WTC11 (cell line): ENCODE data around the gene CTXN1. TPM values are rescaled to one million over a fixed set of nuclear protein-coding genes. Genes with fewer than 3 reads are reported as not detected.

ENCODE experiments used
- ATAC-seq: fragments of 200-7000 bp; cut with Tn5 transposase; 2 replicates; pipeline ENCODE4 v1.10.0; 2021; ENCODE audit warnings: mild to moderate bottlenecking, moderate library complexity
- CTCF ChIA-PET: fragments of 300-600 bp; sonication (Branson Sonifier 250); formaldehyde crosslinking; loops from one replicate; lab custom pipeline; 2021; ENCODE audit warnings: antibody characterized with exemption; lab: Charles Lee
- POLR2A ChIA-PET: fragments of 350-600 bp; sonication (Branson Sonifier 250); formaldehyde crosslinking; loops from one replicate; lab custom pipeline; 2021; ENCODE audit warnings: antibody characterized with exemption; lab: Charles Lee
- DNase-seq: peaks from one replicate; pipeline ENCODE4 v3.0.0; 2021; ENCODE audit warnings: low spot score
- H3K27ac Mint-ChIP-seq: 2 replicates; pipeline ENCODE4 v1.8.0; 2021; ENCODE audit warnings: mixed read lengths
- H3K27me3 Mint-ChIP-seq: 2 replicates; pipeline ENCODE4 v1.8.0; 2021; ENCODE audit warnings: low read depth, mild to moderate bottlenecking, moderate library complexity, mixed read lengths
- H3K36me3 Mint-ChIP-seq: 2 replicates; pipeline ENCODE4 v1.8.0; 2021; ENCODE audit warnings: mixed read lengths
- H3K4me1 Mint-ChIP-seq: 2 replicates; pipeline ENCODE4 v1.8.0; 2022; ENCODE audit warnings: mixed read lengths
- H3K4me3 Mint-ChIP-seq: 2 replicates; pipeline ENCODE4 v1.8.0; 2021; ENCODE audit warnings: mild to moderate bottlenecking, moderate library complexity, mixed read lengths
- H3K9me3 Mint-ChIP-seq: 2 replicates; pipeline ENCODE4 v1.8.0; 2021; ENCODE audit warnings: mixed read lengths
- ATF1 ChIP-seq: sonication (generic); formaldehyde crosslinking; IDR thresholded peaks from 2 replicates; pipeline ENCODE4 v1.8.1; 2023; ENCODE audit warnings: mild to moderate bottlenecking, moderate library complexity, missing genetic modification reagents
- ESRRA ChIP-seq: sonication (generic); formaldehyde crosslinking; IDR thresholded peaks from 2 replicates; pipeline ENCODE4 v1.8.1; 2022; ENCODE audit warnings: mild to moderate bottlenecking, missing genetic modification reagents, borderline replicate concordance
- FOXJ3 ChIP-seq: sonication (generic); formaldehyde crosslinking; IDR thresholded peaks from 2 replicates; pipeline ENCODE4 v1.9.0; 2021; ENCODE audit warnings: missing genetic modification reagents, mild to moderate bottlenecking, borderline replicate concordance
- HMGA2 ChIP-seq: fragments of 250-450 bp; sonication (Bioruptor Pico); IDR thresholded peaks from 2 replicates; pipeline ENCODE4 v1.4.0; 2021; ENCODE audit warnings: mild to moderate bottlenecking, moderate library complexity
- JUN ChIP-seq: sonication (generic); formaldehyde crosslinking; IDR thresholded peaks from 2 replicates; pipeline ENCODE4 v1.8.0; 2023; ENCODE audit warnings: mild to moderate bottlenecking, missing genetic modification reagents
- MXD4 ChIP-seq: fragments of 250-450 bp; sonication (Bioruptor Pico); IDR thresholded peaks from 2 replicates; pipeline ENCODE4 v1.8.0; 2021; ENCODE audit warnings: mild to moderate bottlenecking, moderate library complexity, borderline replicate concordance
- MYBL2 ChIP-seq: sonication (generic); formaldehyde crosslinking; IDR thresholded peaks from 2 replicates; pipeline ENCODE4 v1.8.1; 2023; ENCODE audit warnings: mild to moderate bottlenecking, moderate library complexity, missing genetic modification reagents
- NFATC4 ChIP-seq: fragments of 250-450 bp; sonication (Bioruptor Pico); IDR thresholded peaks from 2 replicates; pipeline ENCODE4 v1.9.0; 2021; ENCODE audit warnings: mild to moderate bottlenecking
- OVOL2 ChIP-seq: fragments of 250-450 bp; sonication (Bioruptor Pico); IDR thresholded peaks from 2 replicates; pipeline ENCODE4 v1.9.0; 2021; ENCODE audit warnings: mild to moderate bottlenecking, borderline replicate concordance
- PRRX2 ChIP-seq: fragments of 250-450 bp; sonication (Bioruptor Pico); IDR thresholded peaks from 2 replicates; pipeline ENCODE4 v1.8.0; 2021; ENCODE audit warnings: mild to moderate bottlenecking
- RELA ChIP-seq: sonication (generic); formaldehyde crosslinking; IDR thresholded peaks from 2 replicates; pipeline ENCODE4 v1.8.1; 2022; ENCODE audit warnings: missing genetic modification reagents, mild to moderate bottlenecking, borderline replicate concordance
- SMAD3 ChIP-seq: sonication (generic); formaldehyde crosslinking; IDR thresholded peaks from 2 replicates; pipeline ENCODE4 v1.8.0; 2022; ENCODE audit warnings: missing genetic modification reagents, mild to moderate bottlenecking, borderline replicate concordance
- SOX15 ChIP-seq: fragments of 250-450 bp; sonication (Bioruptor Pico); IDR thresholded peaks from 2 replicates; pipeline ENCODE4 v1.9.0; 2021; ENCODE audit warnings: mild to moderate bottlenecking
- TCF7 ChIP-seq: sonication (generic); formaldehyde crosslinking; IDR thresholded peaks from 2 replicates; pipeline ENCODE4 v1.8.0; 2022; ENCODE audit warnings: mild to moderate bottlenecking, low read depth, missing genetic modification reagents, moderate library complexity
- ZNF263 ChIP-seq: sonication (generic); formaldehyde crosslinking; IDR thresholded peaks from 2 replicates; pipeline ENCODE4 v1.8.1; 2022; ENCODE audit warnings: low read depth, mild to moderate bottlenecking, moderate library complexity, missing genetic modification reagents
- ZNF317 ChIP-seq: sonication (generic); formaldehyde crosslinking; IDR thresholded peaks from 2 replicates; pipeline ENCODE4 v1.8.1; 2023; ENCODE audit warnings: low read depth, mild to moderate bottlenecking, moderate library complexity, missing genetic modification reagents, borderline replicate concordance
- total RNA-seq: library from RNA; stranded (reverse); gene quantifications from 3 replicates; pipeline ENCODE4 v1.2.3, GENCODE V29; 2021
- TF ChIP-seq, protein P1 (sequence below): sonication (generic); formaldehyde crosslinking; IDR thresholded peaks from 2 replicates; pipeline ENCODE4 v1.8.1; 2023; ENCODE audit warnings: mild to moderate bottlenecking, missing genetic modification reagents, borderline replicate concordance
- TF ChIP-seq, protein P2 (sequence below): sonication (generic); formaldehyde crosslinking; IDR thresholded peaks from 2 replicates; pipeline ENCODE4 v1.8.1; 2022; ENCODE audit warnings: low read depth, missing genetic modification reagents, borderline replicate concordance
- TF ChIP-seq, protein P3 (sequence below): sonication (generic); formaldehyde crosslinking; IDR thresholded peaks from 2 replicates; pipeline ENCODE4 v1.8.1; 2022; ENCODE audit warnings: mild to moderate bottlenecking, moderate library complexity, missing genetic modification reagents
- TF ChIP-seq, protein P4 (sequence below): sonication (generic); formaldehyde crosslinking; IDR thresholded peaks from 2 replicates; pipeline ENCODE4 v1.8.0; 2022; ENCODE audit warnings: missing genetic modification reagents
- TF ChIP-seq, protein P5 (sequence below): fragments of 250-450 bp; sonication (Bioruptor Pico); IDR thresholded peaks from 2 replicates; pipeline ENCODE4 v1.8.0; 2021; ENCODE audit warnings: mild to moderate bottlenecking
- TF ChIP-seq, protein P6 (sequence below): fragments of 250-450 bp; sonication (Bioruptor Pico); IDR thresholded peaks from 2 replicates; pipeline ENCODE4 v2.1.2; 2022; ENCODE audit warnings: mild to moderate bottlenecking, moderate library complexity

The CTXN1 gene
- total RNA-seq, 1 experiment from 2014 or later, result 48.2 TPM

DNA sequence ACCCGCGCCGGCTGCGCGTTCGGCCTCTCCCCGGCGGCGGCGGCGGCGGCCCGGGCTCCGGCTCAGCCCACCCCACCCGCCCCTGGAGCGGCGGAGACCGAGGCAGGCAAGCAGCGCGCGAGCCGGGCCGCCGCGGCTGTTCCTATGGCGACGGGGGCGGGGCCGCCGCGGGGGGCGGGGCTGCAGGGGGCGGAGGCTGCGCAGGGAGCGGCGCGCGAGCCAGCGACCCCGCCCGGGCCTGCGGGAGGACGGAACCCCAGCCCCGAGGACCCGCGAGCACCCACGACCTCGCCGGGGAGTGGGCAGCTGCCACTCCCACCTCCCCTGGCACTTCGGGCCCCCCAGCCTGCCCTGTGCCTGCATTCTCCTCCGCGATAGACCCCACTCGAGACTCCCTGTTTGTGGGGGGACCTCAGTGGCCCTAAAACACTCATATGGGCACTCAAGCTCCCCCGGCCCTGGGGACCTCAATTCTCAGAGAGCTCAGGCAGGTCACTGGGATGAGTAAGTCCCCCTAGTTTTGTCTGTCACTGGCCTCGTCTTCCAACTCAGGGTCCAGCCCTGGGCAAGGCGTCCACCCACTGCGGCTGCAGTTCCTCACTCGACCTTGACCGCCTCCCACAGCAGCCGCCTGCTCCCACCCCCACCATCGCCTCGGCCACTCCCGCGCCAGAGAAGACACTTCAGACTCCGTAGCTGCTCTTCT, at the start of gene CTXN1 (continued):
- TF ChIP-seq, protein P1, sequence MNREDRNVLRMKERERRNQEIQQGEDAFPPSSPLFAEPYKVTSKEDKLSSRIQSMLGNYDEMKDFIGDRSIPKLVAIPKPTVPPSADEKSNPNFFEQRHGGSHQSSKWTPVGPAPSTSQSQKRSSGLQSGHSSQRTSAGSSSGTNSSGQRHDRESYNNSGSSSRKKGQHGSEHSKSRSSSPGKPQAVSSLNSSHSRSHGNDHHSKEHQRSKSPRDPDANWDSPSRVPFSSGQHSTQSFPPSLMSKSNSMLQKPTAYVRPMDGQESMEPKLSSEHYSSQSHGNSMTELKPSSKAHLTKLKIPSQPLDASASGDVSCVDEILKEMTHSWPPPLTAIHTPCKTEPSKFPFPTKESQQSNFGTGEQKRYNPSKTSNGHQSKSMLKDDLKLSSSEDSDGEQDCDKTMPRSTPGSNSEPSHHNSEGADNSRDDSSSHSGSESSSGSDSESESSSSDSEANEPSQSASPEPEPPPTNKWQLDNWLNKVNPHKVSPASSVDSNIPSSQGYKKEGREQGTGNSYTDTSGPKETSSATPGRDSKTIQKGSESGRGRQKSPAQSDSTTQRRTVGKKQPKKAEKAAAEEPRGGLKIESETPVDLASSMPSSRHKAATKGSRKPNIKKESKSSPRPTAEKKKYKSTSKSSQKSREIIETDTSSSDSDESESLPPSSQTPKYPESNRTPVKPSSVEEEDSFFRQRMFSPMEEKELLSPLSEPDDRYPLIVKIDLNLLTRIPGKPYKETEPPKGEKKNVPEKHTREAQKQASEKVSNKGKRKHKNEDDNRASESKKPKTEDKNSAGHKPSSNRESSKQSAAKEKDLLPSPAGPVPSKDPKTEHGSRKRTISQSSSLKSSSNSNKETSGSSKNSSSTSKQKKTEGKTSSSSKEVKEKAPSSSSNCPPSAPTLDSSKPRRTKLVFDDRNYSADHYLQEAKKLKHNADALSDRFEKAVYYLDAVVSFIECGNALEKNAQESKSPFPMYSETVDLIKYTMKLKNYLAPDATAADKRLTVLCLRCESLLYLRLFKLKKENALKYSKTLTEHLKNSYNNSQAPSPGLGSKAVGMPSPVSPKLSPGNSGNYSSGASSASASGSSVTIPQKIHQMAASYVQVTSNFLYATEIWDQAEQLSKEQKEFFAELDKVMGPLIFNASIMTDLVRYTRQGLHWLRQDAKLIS (CRISPR knock-in tag), result no peak
- no peak for TF ChIP-seq ATF1 (CRISPR knock-in tag)
- peak; percentile 73; the same call in 1 of the 2 replicates for TF ChIP-seq PRRX2 (CRISPR knock-in tag)
- TF ChIP-seq, protein P2, sequence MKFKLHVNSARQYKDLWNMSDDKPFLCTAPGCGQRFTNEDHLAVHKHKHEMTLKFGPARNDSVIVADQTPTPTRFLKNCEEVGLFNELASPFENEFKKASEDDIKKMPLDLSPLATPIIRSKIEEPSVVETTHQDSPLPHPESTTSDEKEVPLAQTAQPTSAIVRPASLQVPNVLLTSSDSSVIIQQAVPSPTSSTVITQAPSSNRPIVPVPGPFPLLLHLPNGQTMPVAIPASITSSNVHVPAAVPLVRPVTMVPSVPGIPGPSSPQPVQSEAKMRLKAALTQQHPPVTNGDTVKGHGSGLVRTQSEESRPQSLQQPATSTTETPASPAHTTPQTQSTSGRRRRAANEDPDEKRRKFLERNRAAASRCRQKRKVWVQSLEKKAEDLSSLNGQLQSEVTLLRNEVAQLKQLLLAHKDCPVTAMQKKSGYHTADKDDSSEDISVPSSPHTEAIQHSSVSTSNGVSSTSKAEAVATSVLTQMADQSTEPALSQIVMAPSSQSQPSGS (CRISPR knock-in tag), result no peak
- no peak for TF ChIP-seq RELA (CRISPR knock-in tag)
- no peak for TF ChIP-seq MYBL2
- TF ChIP-seq ZNF317, result no peak
- TF ChIP-seq, protein P3, sequence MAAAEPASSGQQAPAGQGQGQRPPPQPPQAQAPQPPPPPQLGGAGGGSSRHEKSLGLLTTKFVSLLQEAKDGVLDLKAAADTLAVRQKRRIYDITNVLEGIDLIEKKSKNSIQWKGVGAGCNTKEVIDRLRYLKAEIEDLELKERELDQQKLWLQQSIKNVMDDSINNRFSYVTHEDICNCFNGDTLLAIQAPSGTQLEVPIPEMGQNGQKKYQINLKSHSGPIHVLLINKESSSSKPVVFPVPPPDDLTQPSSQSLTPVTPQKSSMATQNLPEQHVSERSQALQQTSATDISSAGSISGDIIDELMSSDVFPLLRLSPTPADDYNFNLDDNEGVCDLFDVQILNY (CRISPR knock-in tag), result no peak
- TF ChIP-seq, protein P4, sequence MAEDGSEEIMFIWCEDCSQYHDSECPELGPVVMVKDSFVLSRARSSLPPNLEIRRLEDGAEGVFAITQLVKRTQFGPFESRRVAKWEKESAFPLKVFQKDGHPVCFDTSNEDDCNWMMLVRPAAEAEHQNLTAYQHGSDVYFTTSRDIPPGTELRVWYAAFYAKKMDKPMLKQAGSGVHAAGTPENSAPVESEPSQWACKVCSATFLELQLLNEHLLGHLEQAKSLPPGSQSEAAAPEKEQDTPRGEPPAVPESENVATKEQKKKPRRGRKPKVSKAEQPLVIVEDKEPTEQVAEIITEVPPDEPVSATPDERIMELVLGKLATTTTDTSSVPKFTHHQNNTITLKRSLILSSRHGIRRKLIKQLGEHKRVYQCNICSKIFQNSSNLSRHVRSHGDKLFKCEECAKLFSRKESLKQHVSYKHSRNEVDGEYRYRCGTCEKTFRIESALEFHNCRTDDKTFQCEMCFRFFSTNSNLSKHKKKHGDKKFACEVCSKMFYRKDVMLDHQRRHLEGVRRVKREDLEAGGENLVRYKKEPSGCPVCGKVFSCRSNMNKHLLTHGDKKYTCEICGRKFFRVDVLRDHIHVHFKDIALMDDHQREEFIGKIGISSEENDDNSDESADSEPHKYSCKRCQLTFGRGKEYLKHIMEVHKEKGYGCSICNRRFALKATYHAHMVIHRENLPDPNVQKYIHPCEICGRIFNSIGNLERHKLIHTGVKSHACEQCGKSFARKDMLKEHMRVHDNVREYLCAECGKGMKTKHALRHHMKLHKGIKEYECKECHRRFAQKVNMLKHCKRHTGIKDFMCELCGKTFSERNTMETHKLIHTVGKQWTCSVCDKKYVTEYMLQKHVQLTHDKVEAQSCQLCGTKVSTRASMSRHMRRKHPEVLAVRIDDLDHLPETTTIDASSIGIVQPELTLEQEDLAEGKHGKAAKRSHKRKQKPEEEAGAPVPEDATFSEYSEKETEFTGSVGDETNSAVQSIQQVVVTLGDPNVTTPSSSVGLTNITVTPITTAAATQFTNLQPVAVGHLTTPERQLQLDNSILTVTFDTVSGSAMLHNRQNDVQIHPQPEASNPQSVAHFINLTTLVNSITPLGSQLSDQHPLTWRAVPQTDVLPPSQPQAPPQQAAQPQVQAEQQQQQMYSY (CRISPR knock-in tag), result no peak
- no peak for TF ChIP-seq SMAD3 (CRISPR knock-in tag)
- TF ChIP-seq JUN (CRISPR knock-in tag), result no peak
- TF ChIP-seq NFATC4, result peak; percentile 15; the same call in 1 of the 2 replicates

DNA sequence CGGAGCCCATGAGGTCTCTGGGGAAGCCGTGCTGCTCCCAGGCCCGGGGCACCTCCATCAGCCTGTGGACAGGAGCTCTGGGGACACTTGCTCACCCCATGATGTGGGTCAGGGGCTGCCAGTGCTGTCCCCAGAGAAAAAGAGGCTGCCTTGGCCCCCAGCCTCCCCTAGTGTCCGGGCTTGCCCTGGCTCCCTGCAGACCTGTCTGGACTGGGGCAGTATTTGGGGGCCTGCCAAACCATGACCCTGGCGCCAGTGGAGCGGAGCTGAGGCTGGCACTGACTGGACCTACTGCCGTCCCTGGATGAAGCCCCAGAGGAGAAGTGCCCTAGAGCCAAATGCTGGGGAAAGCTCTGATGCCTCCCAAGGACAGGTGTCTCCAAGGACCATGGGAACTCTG, 49.1 kb upstream of the CTXN1 start:
- Mint-ChIP-seq H3K27me3 (no peaks in the 10 kb centered on the region), H3K4me1 (peaks cover 10% of the 10 kb centered on the region), H3K27ac (no peak overlapping the region), H3K36me3 (peaks cover 30% of the 10 kb centered on the region), H3K9me3 (no peaks in the 10 kb centered on the region), H3K4me3 (no peak overlapping the region)
- POLR2A ChIA-PET, result no interaction called here
- ATAC-seq (no peak), DNase-seq (no peak)
- CTCF ChIA-PET, result interaction anchor here (0.6 to 2.9 kb wide), 3 partner anchors 27 to 55 kb away, joined by 6 to 12 read pairs (median 8); partner anchors contain the start of genes SNAPC2 and TIMM44
- TF ChIP-seq FOXJ3, result no peak
- TF ChIP-seq, protein P5, sequence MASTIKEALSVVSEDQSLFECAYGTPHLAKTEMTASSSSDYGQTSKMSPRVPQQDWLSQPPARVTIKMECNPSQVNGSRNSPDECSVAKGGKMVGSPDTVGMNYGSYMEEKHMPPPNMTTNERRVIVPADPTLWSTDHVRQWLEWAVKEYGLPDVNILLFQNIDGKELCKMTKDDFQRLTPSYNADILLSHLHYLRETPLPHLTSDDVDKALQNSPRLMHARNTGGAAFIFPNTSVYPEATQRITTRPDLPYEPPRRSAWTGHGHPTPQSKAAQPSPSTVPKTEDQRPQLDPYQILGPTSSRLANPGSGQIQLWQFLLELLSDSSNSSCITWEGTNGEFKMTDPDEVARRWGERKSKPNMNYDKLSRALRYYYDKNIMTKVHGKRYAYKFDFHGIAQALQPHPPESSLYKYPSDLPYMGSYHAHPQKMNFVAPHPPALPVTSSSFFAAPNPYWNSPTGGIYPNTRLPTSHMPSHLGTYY, result no peak
- no peak for TF ChIP-seq MYBL2
- TF ChIP-seq ESRRA (CRISPR knock-in tag), result no peak
- TF ChIP-seq SMAD3 (CRISPR knock-in tag), result no peak
- TF ChIP-seq OVOL2 (CRISPR knock-in tag), result no peak
- TF ChIP-seq ATF1 (CRISPR knock-in tag), result no peak
- no peak for TF ChIP-seq TCF7 (CRISPR knock-in tag)
- TF ChIP-seq, protein P6, sequence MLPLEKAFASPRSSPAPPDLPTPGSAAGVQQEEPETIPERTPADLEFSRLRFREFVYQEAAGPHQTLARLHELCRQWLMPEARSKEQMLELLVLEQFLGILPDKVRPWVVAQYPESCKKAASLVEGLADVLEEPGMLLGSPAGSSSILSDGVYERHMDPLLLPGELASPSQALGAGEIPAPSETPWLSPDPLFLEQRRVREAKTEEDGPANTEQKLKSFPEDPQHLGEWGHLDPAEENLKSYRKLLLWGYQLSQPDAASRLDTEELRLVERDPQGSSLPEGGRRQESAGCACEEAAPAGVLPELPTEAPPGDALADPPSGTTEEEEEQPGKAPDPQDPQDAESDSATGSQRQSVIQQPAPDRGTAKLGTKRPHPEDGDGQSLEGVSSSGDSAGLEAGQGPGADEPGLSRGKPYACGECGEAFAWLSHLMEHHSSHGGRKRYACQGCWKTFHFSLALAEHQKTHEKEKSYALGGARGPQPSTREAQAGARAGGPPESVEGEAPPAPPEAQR, result no peak
- no peak for TF ChIP-seq HMGA2 (CRISPR knock-in tag)
- TF ChIP-seq ZNF263 (CRISPR knock-in tag), result no peak
- no peak for TF ChIP-seq SOX15 (CRISPR knock-in tag)
- TF ChIP-seq, protein P3 (CRISPR knock-in tag), result no peak
- no peak for TF ChIP-seq MXD4
